Measurements from ENCODE around the gene KPNA3. TPM values are rescaled to one million over a fixed set of nuclear protein-coding genes. Genes with fewer than 3 reads are reported as not detected.

The KPNA3 gene
- total RNA-seq, 1 experiment from 2014 or later: 35.0 TPM

DNA sequence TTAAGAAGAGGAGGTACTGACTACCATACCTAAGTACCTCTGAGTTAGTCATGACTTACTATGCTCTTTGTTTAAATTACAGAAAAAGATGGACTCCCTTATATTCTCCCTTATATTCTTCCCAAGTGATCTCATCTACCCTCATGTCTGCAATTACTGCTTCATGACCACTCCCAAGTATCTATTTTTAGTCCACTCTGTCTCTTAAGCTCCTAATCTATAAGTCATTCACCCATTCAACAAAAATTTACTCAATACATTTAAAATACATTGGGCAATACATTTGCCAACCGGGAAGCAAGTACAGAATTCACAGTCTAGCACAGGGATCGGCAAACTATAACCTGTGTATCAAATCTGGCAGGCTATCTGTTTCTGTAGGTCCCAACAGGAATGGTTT lies 42.6 kb downstream of the KPNA3 start:
- Histone ChIP-seq H3K4me3 (no peak overlapping the region), H3K9me3 (ENCODE audit: insufficient read depth, low read depth) (no peaks in the 10 kb centered on the region), H3K27ac (no peak overlapping the region), H4K20me1 (ENCODE audit: insufficient read depth) (peaks cover 4% of the 10 kb centered on the region), H3F3A (ENCODE audit: insufficient read depth, low read depth) (no peaks in the 10 kb centered on the region; the same call in 1 of the 2 replicates), H3K36me3 (ENCODE audit: low read depth) (no peaks in the 10 kb centered on the region; the same call in 1 of the 2 replicates), H3K27me3 (ENCODE audit: insufficient read depth, low read depth) (no peaks in the 10 kb centered on the region), H2AFZ (no peak overlapping the region), H3K4me1 (replicated peaks; ENCODE audit: insufficient read depth) (no peaks in the 10 kb centered on the region), H3K4me2 (no peak overlapping the region), H3K79me2 (ENCODE audit: low read depth) (peaks cover 59% of the 10 kb centered on the region), H3K9me2 (ENCODE audit: insufficient read depth) (no peaks in the 10 kb centered on the region)
- no peak for DNase-seq
- no TSS peak for BruUV-seq (replicated peaks)
- ChIA-PET CTCF (no interaction called here), POLR2A (ENCODE audit: unreplicated experiment) (interaction anchor here (0.6 kb wide), 1 partner anchor 1211 kb away, joined by 3 read pairs; no protein-coding TSS in a partner anchor)
- TF ChIP-seq EZH2 (IDR thresholded peaks at IDR 0.05; ENCODE audit: low read depth): no peak
- TF ChIP-seq, protein P1, sequence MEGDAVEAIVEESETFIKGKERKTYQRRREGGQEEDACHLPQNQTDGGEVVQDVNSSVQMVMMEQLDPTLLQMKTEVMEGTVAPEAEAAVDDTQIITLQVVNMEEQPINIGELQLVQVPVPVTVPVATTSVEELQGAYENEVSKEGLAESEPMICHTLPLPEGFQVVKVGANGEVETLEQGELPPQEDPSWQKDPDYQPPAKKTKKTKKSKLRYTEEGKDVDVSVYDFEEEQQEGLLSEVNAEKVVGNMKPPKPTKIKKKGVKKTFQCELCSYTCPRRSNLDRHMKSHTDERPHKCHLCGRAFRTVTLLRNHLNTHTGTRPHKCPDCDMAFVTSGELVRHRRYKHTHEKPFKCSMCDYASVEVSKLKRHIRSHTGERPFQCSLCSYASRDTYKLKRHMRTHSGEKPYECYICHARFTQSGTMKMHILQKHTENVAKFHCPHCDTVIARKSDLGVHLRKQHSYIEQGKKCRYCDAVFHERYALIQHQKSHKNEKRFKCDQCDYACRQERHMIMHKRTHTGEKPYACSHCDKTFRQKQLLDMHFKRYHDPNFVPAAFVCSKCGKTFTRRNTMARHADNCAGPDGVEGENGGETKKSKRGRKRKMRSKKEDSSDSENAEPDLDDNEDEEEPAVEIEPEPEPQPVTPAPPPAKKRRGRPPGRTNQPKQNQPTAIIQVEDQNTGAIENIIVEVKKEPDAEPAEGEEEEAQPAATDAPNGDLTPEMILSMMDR (conservative IDR thresholded peaks at IDR 0.05): no peak
- intact Hi-C loops (cut with micrococcal nuclease; ENCODE audit: unreplicated experiment): loop anchor here (5.0 kb wide), 1 partner anchor 37 kb away; no protein-coding TSS in a partner anchor

DNA sequence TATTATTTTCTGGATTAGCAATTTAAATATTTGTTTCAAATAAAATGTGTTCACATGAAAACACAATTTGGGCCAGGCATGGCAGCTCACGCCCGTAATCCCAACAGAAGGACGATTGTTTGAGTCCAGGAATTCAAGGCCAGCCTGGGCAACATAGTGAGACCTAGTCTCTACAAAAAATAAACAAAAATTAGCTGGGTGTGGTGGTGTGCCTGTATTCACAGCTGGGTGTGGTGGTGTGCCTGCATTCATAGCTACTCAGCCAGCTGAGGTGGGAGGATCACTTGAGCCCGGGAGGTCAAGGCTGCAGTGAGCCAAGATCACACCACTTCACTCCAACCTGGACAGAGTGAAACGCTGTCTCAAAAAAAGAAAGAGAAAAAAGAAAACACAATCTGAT lies 46.4 kb downstream of the KPNA3 start:
- Histone ChIP-seq H3K4me1 (replicated peaks; ENCODE audit: insufficient read depth) (no peaks in the 10 kb centered on the region), H3F3A (ENCODE audit: insufficient read depth, low read depth) (no peaks in the 10 kb centered on the region), H3K9me3 (ENCODE audit: insufficient read depth, low read depth) (no peaks in the 10 kb centered on the region), H3K27ac (no peak overlapping the region), H4K20me1 (ENCODE audit: insufficient read depth) (peaks cover 4% of the 10 kb centered on the region; the same call in 1 of the 2 replicates), H3K79me2 (ENCODE audit: low read depth) (0 out of 2 replicates have a peak, but pooled peaks cover 24% of the 10 kb centered on the region), H3K27me3 (ENCODE audit: insufficient read depth, low read depth) (no peaks in the 10 kb centered on the region), H2AFZ (no peak overlapping the region), H3K9me2 (ENCODE audit: insufficient read depth) (no peaks in the 10 kb centered on the region), H3K36me3 (ENCODE audit: low read depth) (no peaks in the 10 kb centered on the region; the same call in 1 of the 2 replicates), H3K4me2 (no peak overlapping the region), H3K4me3 (no peak overlapping the region)
- TF ChIP-seq EZH2 (IDR thresholded peaks at IDR 0.05; ENCODE audit: low read depth): no peak
- TF ChIP-seq, protein P1 (conservative IDR thresholded peaks at IDR 0.05): no peak
- ChIA-PET POLR2A (ENCODE audit: unreplicated experiment) (no interaction called here), CTCF (no interaction called here)
- no peak for DNase-seq
- no TSS peak for BruUV-seq (replicated peaks)
- intact Hi-C loops (cut with micrococcal nuclease; ENCODE audit: unreplicated experiment): no loop called here

DNA sequence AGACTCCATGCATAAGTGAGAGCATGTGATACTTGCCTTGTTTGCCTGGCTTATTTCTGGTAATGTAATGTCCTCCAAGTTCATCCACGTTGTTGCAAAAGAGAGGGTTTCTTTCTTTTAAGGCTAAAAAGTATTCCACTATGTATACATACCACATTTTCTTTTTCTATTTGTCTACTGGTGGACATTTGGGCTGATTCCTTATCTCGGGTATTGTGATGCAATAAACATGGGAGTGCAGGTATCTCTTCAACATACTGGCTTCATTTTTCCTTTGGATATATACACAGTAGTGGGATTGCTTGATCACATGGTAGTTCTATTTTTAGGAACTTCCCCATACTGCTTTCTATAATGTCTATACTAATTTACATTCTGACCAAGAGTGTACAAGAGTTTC lies 51.6 kb downstream of the KPNA3 start:
- Histone ChIP-seq H3K9me3 (ENCODE audit: insufficient read depth, low read depth) (no peaks in the 10 kb centered on the region), H3K4me3 (no peak overlapping the region), H3F3A (ENCODE audit: insufficient read depth, low read depth) (0 out of 2 replicates have a peak, but pooled peaks cover 5% of the 10 kb centered on the region), H3K36me3 (ENCODE audit: low read depth) (no peaks in the 10 kb centered on the region; the same call in 1 of the 2 replicates), H3K27me3 (ENCODE audit: insufficient read depth, low read depth) (no peaks in the 10 kb centered on the region), H3K9me2 (ENCODE audit: insufficient read depth) (no peaks in the 10 kb centered on the region), H3K4me2 (no peak overlapping the region), H2AFZ (no peak overlapping the region), H3K79me2 (ENCODE audit: low read depth) (no peaks in the 10 kb centered on the region), H4K20me1 (ENCODE audit: insufficient read depth) (peaks cover 4% of the 10 kb centered on the region; the same call in 1 of the 2 replicates), H3K27ac (no peak overlapping the region), H3K4me1 (replicated peaks; ENCODE audit: insufficient read depth) (peaks cover 3% of the 10 kb centered on the region; the same call in 1 of the 2 replicates)
- intact Hi-C loops (cut with micrococcal nuclease; ENCODE audit: unreplicated experiment): no loop called here
- CTCF ChIA-PET: no interaction called here
- TF ChIP-seq, protein P1 (conservative IDR thresholded peaks at IDR 0.05): no peak
- TF ChIP-seq EZH2 (IDR thresholded peaks at IDR 0.05; ENCODE audit: low read depth): no peak
- no TSS peak for BruUV-seq (replicated peaks)
- POLR2A ChIA-PET (ENCODE audit: unreplicated experiment): no interaction called here
- DNase-seq: no peak
